ENCODE results near the gene TBC1D21.

- no peak for TF ChIP-seq POLR2A (IDR thresholded peaks at IDR 0.05)
- no peak for TF ChIP-seq CTCF (IDR thresholded peaks at IDR 0.05)
These were observed 13.5 kb downstream of the TBC1D21 start for GRCh38 chr15:73886717-73887345.

Measured in gastroesophageal sphincter (tissue), 3 donors.